ACC112 (cell line): ENCODE data around the gene RADIL.

ENCODE experiments used
- H2AFZ ChIP-seq: fragments of 200-600 bp; sonication (generic); one replicate; pipeline ENCODE4 v1.6.0; 2017; ENCODE audit warnings: antibody characterized with exemption, low read length; ENCODE audit not compliant: unreplicated experiment
- H3K27ac ChIP-seq: fragments of 200-600 bp; sonication (generic); 2 replicates; pipeline ENCODE4 v1.5.1; 2014; ENCODE audit warnings: low read depth, mild to moderate bottlenecking, antibody characterized with exemption, low read length, moderate library complexity
- H3K27me3 ChIP-seq: fragments of 200-600 bp; sonication (generic); 2 replicates; pipeline ENCODE4 v1.6.1; 2014; ENCODE audit warnings: mild to moderate bottlenecking, antibody characterized with exemption, low read length, moderate library complexity, mixed read lengths; ENCODE audit not compliant: insufficient read depth
- H3K36me3 ChIP-seq: fragments of 200-600 bp; sonication (generic); 2 replicates; pipeline ENCODE4 v1.6.1; 2016; ENCODE audit warnings: mild to moderate bottlenecking, antibody characterized with exemption, low read length, moderate library complexity, mixed read lengths; ENCODE audit not compliant: insufficient read depth
- H3K4me1 ChIP-seq: fragments of 200-600 bp; sonication (generic); one replicate; pipeline ENCODE4 v1.6.1; 2016; ENCODE audit warnings: low read length, mixed read lengths; ENCODE audit not compliant: insufficient read depth, unreplicated experiment, control insufficient read depth
- H3K4me3 ChIP-seq: fragments of 200-600 bp; sonication (generic); 2 replicates; pipeline ENCODE4 v1.5.1; 2014; ENCODE audit warnings: mild to moderate bottlenecking, low read depth, low read length
- H3K79me2 ChIP-seq: fragments of 200-600 bp; sonication (generic); one replicate; pipeline ENCODE4 v1.6.0; 2016; ENCODE audit warnings: low read length; ENCODE audit not compliant: control insufficient read depth, unreplicated experiment, insufficient read depth

RADIL gene

GRCh38 chr7:4825081-4825480 is 58.4 kb downstream of the RADIL start:
- no peaks in the 10 kb centered on the region for H3K27me3 ChIP-seq
- H3K36me3 ChIP-seq, result no peaks in the 10 kb centered on the region
- no peak overlapping the region for H3K27ac ChIP-seq
- no peaks in the 10 kb centered on the region for H3K4me1 ChIP-seq
- no peak overlapping the region for H3K4me3 ChIP-seq
- H3K79me2 ChIP-seq, result no peaks in the 10 kb centered on the region
- H2AFZ ChIP-seq, result no peak overlapping the region

GRCh38 chr7:4824120-4824775 is 59.3 kb downstream of the RADIL start:
- Histone ChIP-seq H3K27me3 (0 out of 2 replicates have a peak, but pooled peaks cover 4% of the 10 kb centered on the region), H3K36me3 (no peaks in the 10 kb centered on the region), H2AFZ (no peak overlapping the region), H3K4me3 (no peak overlapping the region), H3K4me1 (no peaks in the 10 kb centered on the region), H3K27ac (no peak overlapping the region), H3K79me2 (no peaks in the 10 kb centered on the region)

- H3K4me1 ChIP-seq, result no peaks in the 10 kb centered on the region
- no peaks in the 10 kb centered on the region for H3K36me3 ChIP-seq
- no peak overlapping the region for H2AFZ ChIP-seq
- 0 out of 2 replicates have a peak, but pooled peaks cover 4% of the 10 kb centered on the region for H3K27me3 ChIP-seq
- no peak overlapping the region for H3K4me3 ChIP-seq
- no peaks in the 10 kb centered on the region for H3K79me2 ChIP-seq
- H3K27ac ChIP-seq, result no peak overlapping the region
These were observed 59.9 kb downstream of the RADIL start for GRCh38 chr7:4823441-4824119.

GRCh38 chr7:4822677-4823076 is 60.8 kb downstream of the RADIL start:
- Histone ChIP-seq H3K4me1 (no peaks in the 10 kb centered on the region), H2AFZ (no peak overlapping the region), H3K79me2 (no peaks in the 10 kb centered on the region), H3K27me3 (0 out of 2 replicates have a peak, but pooled peaks cover 4% of the 10 kb centered on the region), H3K36me3 (no peaks in the 10 kb centered on the region), H3K4me3 (no peak overlapping the region), H3K27ac (no peak overlapping the region)

GRCh38 chr7:4820967-4821471 is 62.5 kb downstream of the RADIL start:
- Histone ChIP-seq H2AFZ (no peak overlapping the region), H3K36me3 (no peaks in the 10 kb centered on the region), H3K27ac (no peak overlapping the region), H3K4me1 (no peaks in the 10 kb centered on the region), H3K4me3 (no peak overlapping the region), H3K79me2 (no peaks in the 10 kb centered on the region), H3K27me3 (0 out of 2 replicates have a peak, but pooled peaks cover 4% of the 10 kb centered on the region)

- Histone ChIP-seq H2AFZ (no peak overlapping the region), H3K27me3 (0 out of 2 replicates have a peak, but pooled peaks cover 4% of the 10 kb centered on the region), H3K27ac (no peak overlapping the region), H3K4me3 (no peak overlapping the region), H3K4me1 (no peaks in the 10 kb centered on the region), H3K79me2 (no peaks in the 10 kb centered on the region), H3K36me3 (no peaks in the 10 kb centered on the region)
These were observed 63.0 kb downstream of the RADIL start for GRCh38 chr7:4820405-4820966.

GRCh38 chr7:4819560-4820404 is 63.7 kb downstream of the RADIL start:
- no peak overlapping the region for H2AFZ ChIP-seq
- H3K4me1 ChIP-seq, result no peaks in the 10 kb centered on the region
- H3K27me3 ChIP-seq, result 0 out of 2 replicates have a peak, but pooled peaks cover 4% of the 10 kb centered on the region
- H3K79me2 ChIP-seq, result no peaks in the 10 kb centered on the region
- H3K27ac ChIP-seq, result no peak overlapping the region
- H3K36me3 ChIP-seq, result no peaks in the 10 kb centered on the region
- H3K4me3 ChIP-seq, result no peak overlapping the region

- 0 out of 2 replicates have a peak, but pooled peaks cover 4% of the 10 kb centered on the region for H3K27me3 ChIP-seq
- no peaks in the 10 kb centered on the region for H3K4me1 ChIP-seq
- H3K79me2 ChIP-seq, result no peaks in the 10 kb centered on the region
- no peak overlapping the region for H3K4me3 ChIP-seq
- no peaks in the 10 kb centered on the region for H3K36me3 ChIP-seq
- no peak overlapping the region for H2AFZ ChIP-seq
- H3K27ac ChIP-seq, result no peak overlapping the region
These were observed 65.3 kb downstream of the RADIL start for GRCh38 chr7:4818000-4818794.

- no peaks in the 10 kb centered on the region for H3K36me3 ChIP-seq
- H3K79me2 ChIP-seq, result no peaks in the 10 kb centered on the region
- 0 out of 2 replicates have a peak, but pooled peaks cover 4% of the 10 kb centered on the region for H3K27me3 ChIP-seq
- no peak overlapping the region for H3K4me3 ChIP-seq
- no peaks in the 10 kb centered on the region for H3K4me1 ChIP-seq
- H3K27ac ChIP-seq, result no peak overlapping the region
- H2AFZ ChIP-seq, result no peak overlapping the region
These were observed 66.2 kb downstream of the RADIL start for GRCh38 chr7:4817178-4817901.
